Medulla oblongata (tissue), 1 donor: ENCODE measurements around the gene ZC3H7A.

Experiments
- DNase-seq: peaks from one replicate; pipeline ENCODE4 v3.0.0-alpha.2; 2015; ENCODE audit errors: extremely low spot score

The ZC3H7A gene

GRCh38 chr16:11738742-11739544 lies 58.1 kb downstream of the ZC3H7A start:
- no peak for DNase-seq

GRCh38 chr16:11737713-11738112 lies 59.3 kb downstream of the ZC3H7A start:
- DNase-seq, result no peak

GRCh38 chr16:11736903-11737302 lies 60.2 kb downstream of the ZC3H7A start:
- no peak for DNase-seq

- DNase-seq, result no peak
These were observed 61.3 kb downstream of the ZC3H7A start for GRCh38 chr16:11735787-11736186.

- DNase-seq, result no peak
These were observed 62.4 kb downstream of the ZC3H7A start for GRCh38 chr16:11734653-11735043.

GRCh38 chr16:11734025-11734652 lies 62.9 kb downstream of the ZC3H7A start:
- no peak for DNase-seq

GRCh38 chr16:11731222-11731621 lies 65.8 kb downstream of the ZC3H7A start:
- no peak for DNase-seq

- DNase-seq, result no peak
These were observed 67.3 kb downstream of the ZC3H7A start for GRCh38 chr16:11729787-11730186.

- DNase-seq, result no peak
These were observed 69.1 kb downstream of the ZC3H7A start for GRCh38 chr16:11727796-11728543.

- no peak for DNase-seq
These were observed 71.0 kb downstream of the ZC3H7A start for GRCh38 chr16:11726008-11726407.

GRCh38 chr16:11725457-11725856 lies 71.6 kb downstream of the ZC3H7A start:
- DNase-seq, result no peak

GRCh38 chr16:11722468-11722808 lies 74.6 kb downstream of the ZC3H7A start:
- no peak for DNase-seq

- DNase-seq, result no peak
These were observed 75.1 kb downstream of the ZC3H7A start for GRCh38 chr16:11721781-11722467.

GRCh38 chr16:11719762-11720161 lies 77.3 kb downstream of the ZC3H7A start:
- no peak for DNase-seq

GRCh38 chr16:11719171-11719570 lies 77.9 kb downstream of the ZC3H7A start:
- DNase-seq, result no peak

GRCh38 chr16:11717811-11718210 lies 79.2 kb downstream of the ZC3H7A start:
- no peak for DNase-seq

- no peak for DNase-seq
These were observed 80.7 kb downstream of the ZC3H7A start for GRCh38 chr16:11716336-11716735.

GRCh38 chr16:11715246-11715947 lies 81.7 kb downstream of the ZC3H7A start:
- DNase-seq, result no peak

- DNase-seq, result no peak
These were observed 84.9 kb downstream of the ZC3H7A start for GRCh38 chr16:11712122-11712521.

GRCh38 chr16:11711662-11712061 lies 85.4 kb downstream of the ZC3H7A start:
- no peak for DNase-seq

GRCh38 chr16:11708421-11708820 lies 88.6 kb downstream of the ZC3H7A start:
- DNase-seq, result no peak
